Measurements from ENCODE around the gene TANC1.

Gene TANC1

GRCh38 chr2:159060518-159060917, 92.1 kb downstream of the TANC1 start:
- no peak for DNase-seq

GRCh38 chr2:159063677-159064076, 95.2 kb downstream of the TANC1 start:
- no peak for DNase-seq

- DNase-seq = no peak
Measured at GRCh38 chr2:159064446-159065301, 96.2 kb downstream of the TANC1 start.

GRCh38 chr2:159065313-159065712, 96.9 kb downstream of the TANC1 start:
- no peak for DNase-seq

GRCh38 chr2:159065891-159066290, 97.5 kb downstream of the TANC1 start:
- no peak for DNase-seq

- no peak for DNase-seq
Measured at GRCh38 chr2:159066541-159067156, 98.2 kb downstream of the TANC1 start.

- DNase-seq = no peak
Measured at GRCh38 chr2:159067971-159068370, 99.5 kb downstream of the TANC1 start.

- no peak for DNase-seq
Measured at GRCh38 chr2:159069229-159069628, 100.8 kb downstream of the TANC1 start.

- no peak for DNase-seq
Measured at GRCh38 chr2:159070235-159070634, 101.8 kb downstream of the TANC1 start.

GRCh38 chr2:159071190-159071915, 102.9 kb downstream of the TANC1 start:
- DNase-seq = peak in 2 of 51 donors; percentile 6 to 20

- no peak for DNase-seq
Measured at GRCh38 chr2:159072795-159073194, 104.4 kb downstream of the TANC1 start.

GRCh38 chr2:159073256-159073655, 104.8 kb downstream of the TANC1 start:
- DNase-seq = no peak

GRCh38 chr2:159074605-159075004, 106.2 kb downstream of the TANC1 start:
- peak in 1 of 51 donors; percentile 12 for DNase-seq

GRCh38 chr2:159075727-159076126, 107.3 kb downstream of the TANC1 start:
- DNase-seq = no peak

- no peak for DNase-seq
Measured at GRCh38 chr2:159076241-159076640, 107.8 kb downstream of the TANC1 start.

- DNase-seq = no peak
Measured at GRCh38 chr2:159077869-159078268, 109.4 kb downstream of the TANC1 start.

GRCh38 chr2:159078443-159078842, 110.0 kb downstream of the TANC1 start:
- no peak for DNase-seq

GRCh38 chr2:159080641-159081040, 112.2 kb downstream of the TANC1 start:
- no peak for DNase-seq

- no peak for DNase-seq
Measured at GRCh38 chr2:159082119-159082518, 113.7 kb downstream of the TANC1 start.

GRCh38 chr2:159084384-159085370, 116.2 kb downstream of the TANC1 start:
- DNase-seq = no peak

GRCh38 chr2:159086342-159086741, 117.9 kb downstream of the TANC1 start:
- DNase-seq = peak in 9 of 51 donors; percentile 5 to 44 (median 21)

Data from hypothalamus (tissue), 51 donors.